Activated CD8-positive, alpha-beta memory T cell treated with anti-CD3 and anti-CD28 coated beads for 24 hours (primary cell): ENCODE results near the gene IL22RA1.

Source experiments
- DNase-seq: peaks from one replicate; pipeline ENCODE4 v3.0.0-alpha.2; 2020

The IL22RA1 gene, protein sequence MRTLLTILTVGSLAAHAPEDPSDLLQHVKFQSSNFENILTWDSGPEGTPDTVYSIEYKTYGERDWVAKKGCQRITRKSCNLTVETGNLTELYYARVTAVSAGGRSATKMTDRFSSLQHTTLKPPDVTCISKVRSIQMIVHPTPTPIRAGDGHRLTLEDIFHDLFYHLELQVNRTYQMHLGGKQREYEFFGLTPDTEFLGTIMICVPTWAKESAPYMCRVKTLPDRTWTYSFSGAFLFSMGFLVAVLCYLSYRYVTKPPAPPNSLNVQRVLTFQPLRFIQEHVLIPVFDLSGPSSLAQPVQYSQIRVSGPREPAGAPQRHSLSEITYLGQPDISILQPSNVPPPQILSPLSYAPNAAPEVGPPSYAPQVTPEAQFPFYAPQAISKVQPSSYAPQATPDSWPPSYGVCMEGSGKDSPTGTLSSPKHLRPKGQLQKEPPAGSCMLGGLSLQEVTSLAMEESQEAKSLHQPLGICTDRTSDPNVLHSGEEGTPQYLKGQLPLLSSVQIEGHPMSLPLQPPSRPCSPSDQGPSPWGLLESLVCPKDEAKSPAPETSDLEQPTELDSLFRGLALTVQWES

DNA sequence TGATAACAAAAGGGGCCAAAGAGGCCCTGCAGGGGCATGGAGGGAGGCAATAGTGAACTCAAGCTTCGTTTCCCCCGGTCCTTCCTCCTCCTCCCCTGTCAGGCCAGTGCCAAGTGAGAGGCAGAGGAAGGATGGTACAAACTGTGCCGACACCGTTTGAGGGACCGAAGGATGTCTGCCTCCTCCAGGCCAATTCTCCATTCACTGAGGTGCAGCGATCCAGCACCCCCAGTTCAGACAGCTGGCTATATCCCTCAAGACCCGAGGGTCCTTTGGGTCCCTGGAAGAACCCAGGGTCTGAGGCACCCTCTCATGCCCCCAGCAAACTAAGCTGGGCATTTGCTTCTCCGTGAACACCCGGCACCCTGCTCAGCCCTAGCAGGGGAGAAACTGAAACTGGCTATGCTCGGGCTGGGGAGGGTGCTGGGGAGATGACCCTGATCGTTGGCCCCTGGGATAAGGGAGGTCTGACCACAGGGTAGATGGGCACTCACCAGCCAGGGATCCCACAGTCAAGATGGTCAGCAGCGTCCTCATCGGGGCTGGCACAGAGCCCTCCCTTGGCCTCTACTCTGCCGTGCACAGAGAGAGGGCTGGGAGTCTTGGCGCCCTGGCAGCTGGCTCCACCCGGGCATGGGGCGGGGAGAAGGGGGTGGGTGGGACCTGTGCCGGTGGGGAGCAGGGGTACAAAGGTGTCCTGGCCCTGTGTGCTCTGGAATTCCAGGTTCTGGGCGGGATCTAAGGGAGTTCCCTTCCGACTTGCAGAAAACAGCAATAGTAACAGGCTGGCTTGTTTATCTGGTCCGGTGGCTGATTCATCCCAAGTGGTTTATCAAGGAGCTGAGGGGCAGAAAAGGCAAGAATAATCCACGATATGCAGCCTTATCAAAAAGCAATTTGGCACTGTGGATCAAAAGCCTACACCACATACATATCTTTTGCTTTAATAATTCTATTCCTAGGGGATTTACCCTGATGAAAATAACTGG, at the start of gene IL22RA1:
TSS of gene IL22RA1 (minus strand) at position 595 of the 989 bp plus-strand sequence. CDS start at position 537, 58 bp downstream.
- DNase-seq, result no peak

- DNase-seq, result no peak
These were observed 48.9 kb upstream of the IL22RA1 start for GRCh38 chr1:24191860-24192259.

GRCh38 chr1:24190983-24191461, 48.1 kb upstream of the IL22RA1 start:
- no peak for DNase-seq

GRCh38 chr1:24189528-24189927, 46.6 kb upstream of the IL22RA1 start:
- DNase-seq, result no peak

DNA sequence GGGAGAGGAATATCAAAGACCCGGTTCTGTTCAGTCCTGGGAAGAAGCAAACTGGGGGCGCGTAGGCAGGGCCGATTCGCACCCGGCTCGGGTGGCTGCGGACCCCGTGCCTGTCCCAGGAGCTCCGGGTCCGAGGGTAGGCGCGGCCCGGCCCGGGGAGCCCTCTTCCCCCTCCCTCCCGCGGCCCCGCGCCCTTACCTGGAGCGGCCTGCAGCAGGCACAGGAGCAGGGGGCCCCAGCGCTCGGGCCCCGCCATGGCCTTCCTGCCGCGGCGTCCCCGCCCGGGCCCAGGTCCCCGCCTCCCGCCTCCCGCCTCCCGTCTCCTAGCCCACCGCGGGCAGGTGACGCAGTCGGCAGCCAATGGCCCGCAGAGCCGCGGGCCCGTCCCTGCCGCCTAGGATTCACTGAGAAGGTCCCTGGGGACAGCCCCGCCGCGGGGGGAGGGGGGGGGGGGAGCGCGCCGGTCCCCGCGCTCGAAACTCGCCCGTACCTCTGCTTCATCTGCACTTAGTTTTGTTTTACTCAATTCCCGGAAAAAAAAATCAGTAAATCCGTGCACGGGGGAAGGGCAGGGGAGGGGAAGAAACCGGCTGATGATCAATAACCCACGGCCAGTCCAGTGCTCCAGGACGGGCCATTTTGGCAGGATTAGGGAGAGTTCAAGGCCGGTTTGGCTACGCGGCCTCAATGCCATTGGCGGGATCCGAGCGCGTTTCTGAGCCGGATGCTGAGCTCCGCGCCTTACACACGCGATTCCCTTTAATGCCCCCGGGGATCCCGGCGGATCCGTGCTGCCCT, 44.3 kb upstream of the IL22RA1 start, which contains the start of gene IFNLR1:
TSS of gene IFNLR1 (minus strand) at position 297 of the 798 bp plus-strand sequence. CDS start at position 256, 41 bp downstream.
- DNase-seq, result peak; percentile 87

- DNase-seq, result no peak
These were observed 43.7 kb upstream of the IL22RA1 start for GRCh38 chr1:24186711-24186992.

DNA sequence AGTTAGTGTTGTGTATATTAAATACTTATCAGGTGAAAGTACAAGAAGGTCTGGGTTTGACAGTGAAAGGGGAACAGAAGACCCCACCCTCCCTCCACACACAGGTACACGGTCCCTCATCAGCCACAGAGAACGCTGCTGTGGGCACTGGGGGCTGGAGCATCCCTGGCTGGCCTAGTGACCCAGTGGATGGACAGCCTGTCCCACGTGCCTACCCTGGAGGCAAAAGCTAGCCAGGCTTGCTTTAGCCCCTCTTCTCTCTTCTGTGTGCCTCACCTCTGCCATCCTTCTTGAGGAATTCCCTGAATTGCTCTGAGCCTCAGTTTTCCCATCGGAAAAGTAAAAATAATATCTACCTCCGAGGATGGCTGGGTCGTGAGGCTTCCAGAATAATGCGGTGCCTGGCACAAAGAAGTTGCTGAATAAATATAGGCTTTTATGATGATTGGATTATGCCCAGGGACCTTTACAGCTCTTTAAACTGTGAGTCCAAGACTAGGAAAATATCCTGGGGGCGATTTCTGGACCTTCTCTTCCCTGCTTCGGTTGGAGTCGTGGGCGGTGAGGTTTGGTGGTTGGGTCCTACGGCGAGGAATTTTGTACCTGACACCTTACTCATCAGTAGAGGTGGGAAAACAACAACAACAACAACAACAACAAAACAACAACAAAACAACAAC, 43.2 kb upstream of the IL22RA1 start:
- DNase-seq, result no peak

GRCh38 chr1:24185076-24185475, 42.1 kb upstream of the IL22RA1 start:
- DNase-seq, result no peak

DNA sequence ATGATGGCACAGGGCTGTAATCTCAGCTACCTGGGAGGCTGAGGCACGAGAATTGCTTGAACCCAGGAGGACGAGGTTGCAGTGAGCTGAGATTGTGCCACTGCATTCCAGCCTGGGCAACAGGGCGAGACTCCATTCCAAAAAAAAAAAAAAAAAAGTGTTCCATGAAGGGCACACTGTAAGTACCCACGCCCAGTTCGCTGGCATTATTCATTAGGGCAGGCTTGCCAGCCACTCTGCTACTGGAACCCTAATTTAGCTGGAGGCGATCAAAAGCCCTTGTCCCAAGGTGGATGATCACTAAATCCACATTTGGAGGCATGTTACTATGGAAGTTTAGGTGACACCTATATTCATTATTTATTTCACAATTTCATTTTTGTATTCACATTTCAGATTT, 39.1 kb upstream of the IL22RA1 start:
- DNase-seq, result no peak

DNA sequence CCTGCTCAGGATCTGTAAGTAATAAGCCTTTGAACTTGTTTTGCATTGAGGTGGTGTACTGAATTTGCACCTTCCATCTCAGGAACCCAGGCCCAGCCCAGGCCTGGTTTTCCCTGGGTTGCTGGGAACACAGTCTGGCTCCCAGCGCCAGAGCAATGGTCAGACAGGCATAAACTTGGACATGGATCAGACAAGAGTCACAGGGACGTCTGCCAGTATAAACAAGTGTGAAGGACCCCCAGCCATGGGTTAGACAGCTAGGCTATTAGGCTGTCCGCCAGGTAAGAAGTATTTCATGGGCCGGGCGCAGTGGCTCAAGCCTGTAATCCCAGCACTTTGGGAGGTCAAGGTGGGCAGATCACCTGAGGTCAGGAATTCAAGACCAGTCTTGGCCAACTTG, 38.7 kb upstream of the IL22RA1 start:
- no peak for DNase-seq

DNA sequence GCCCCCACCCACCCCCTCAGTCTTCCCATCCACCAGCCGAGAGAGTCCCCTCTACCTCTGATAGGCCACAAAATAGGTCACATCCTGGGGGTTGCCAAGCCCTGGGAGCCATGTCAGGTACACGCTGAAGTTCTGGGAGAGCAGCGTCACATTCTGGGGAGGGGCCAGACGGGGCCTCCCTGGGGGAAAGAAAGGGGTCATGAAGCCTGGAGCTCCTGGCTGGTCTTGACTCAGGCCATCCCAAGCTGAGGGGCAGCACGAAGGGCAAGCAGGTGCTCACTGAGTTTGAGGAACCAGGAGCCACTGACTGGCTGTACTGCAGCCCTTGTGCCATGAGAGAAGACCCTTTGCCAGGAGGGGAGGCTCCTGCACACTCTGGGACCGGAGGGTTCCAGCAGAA, 37.7 kb upstream of the IL22RA1 start:
- DNase-seq, result no peak

- no peak for DNase-seq
These were observed 36.4 kb upstream of the IL22RA1 start for GRCh38 chr1:24179251-24179840.

- DNase-seq, result no peak
These were observed 35.5 kb upstream of the IL22RA1 start for GRCh38 chr1:24178407-24178806.

DNA sequence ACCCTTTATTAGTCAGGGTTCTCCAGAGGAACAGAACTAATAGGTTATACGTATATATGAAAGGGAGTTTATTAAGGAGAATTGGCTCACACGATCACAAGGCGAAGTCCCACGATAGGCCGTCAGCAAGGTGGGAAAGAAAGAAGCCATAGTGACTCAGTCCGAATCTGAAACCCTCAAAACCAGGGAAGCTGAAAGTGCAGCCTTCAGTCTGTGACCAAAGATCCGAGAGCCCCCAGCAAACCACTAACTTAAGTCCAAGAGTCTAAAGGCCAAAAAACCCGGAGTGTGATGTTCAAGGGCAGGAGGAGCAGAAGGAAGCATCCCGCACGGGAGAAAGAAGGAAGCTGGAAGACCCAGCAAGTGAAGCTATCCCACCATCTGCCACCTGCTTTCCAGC, 34.2 kb upstream of the IL22RA1 start:
- DNase-seq, result no peak

DNA sequence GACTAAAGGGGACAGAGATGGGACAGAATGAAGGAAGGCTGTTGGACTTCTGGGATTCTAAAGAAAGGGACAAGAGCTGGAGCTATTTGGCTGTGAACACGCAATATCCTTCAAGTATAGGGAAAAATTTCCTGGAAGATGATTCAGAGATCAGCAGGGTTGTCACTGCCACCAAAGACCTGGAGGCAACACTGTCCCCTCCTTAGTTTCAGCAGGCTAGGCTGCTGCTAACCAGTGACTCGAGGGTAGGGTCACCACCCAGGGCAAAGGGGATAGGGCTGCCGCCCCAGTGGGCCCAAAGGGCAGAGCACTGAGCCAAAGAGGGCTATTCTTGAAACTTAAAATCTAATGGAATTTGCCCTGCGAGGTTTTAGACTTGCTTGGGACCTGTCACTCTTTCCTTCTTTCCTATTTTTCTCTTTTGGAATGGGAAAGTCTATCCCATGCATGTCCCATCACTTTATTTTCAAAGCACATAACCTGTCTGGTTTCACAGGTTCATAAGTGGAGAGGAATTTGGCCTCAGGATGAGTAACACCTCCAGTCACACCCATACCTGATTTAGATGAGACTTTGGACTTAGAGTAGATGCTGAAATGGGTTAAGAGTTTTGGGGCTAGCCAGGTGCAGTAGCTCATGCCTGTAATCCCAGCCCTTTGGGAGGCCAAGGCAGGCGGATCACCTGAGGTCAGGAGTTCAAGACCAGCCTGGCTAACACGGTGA, 32.3 kb upstream of the IL22RA1 start:
- no peak for DNase-seq

GRCh38 chr1:24173638-24174575, 31.0 kb upstream of the IL22RA1 start:
- DNase-seq, result no peak

DNA sequence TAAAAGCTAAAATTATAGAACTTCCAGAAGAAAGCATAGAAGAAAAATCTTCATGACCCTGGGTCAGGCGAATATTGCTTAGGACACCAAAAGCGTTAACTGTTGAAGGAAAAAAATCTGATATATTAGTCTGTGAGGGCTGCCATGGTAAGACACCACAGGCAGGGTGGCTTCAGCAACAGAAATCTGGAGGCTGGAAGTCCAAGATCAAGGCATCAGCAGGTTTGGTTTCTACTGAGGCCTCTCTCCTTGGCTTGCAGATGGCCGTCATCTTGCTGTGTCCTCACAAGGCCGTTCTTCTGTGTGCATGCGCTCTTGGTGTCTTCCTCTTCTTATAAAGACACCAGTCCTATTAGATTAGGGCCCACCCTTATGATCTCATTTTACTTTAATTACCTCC, 29.7 kb upstream of the IL22RA1 start:
- DNase-seq, result no peak

DNA sequence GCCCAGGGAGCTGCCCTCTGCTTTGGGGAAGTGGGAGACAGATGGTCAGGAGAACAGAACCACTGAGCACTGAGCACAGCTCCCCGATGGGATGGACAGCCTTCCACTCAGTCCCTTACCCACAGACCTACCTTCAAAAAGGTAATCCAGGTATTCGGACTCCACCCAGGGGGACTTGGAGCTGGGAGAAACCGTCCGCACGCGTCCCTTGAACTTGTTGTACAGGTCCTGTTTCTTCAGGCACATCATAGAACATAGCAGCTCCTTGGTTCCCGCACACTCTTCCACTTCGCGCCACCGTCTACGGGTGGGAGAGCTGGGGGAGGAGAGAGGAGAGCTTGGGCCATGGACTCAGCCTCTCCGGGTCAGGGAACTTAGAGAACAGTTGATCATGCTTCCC, 26.3 kb upstream of the IL22RA1 start:
- no peak for DNase-seq

- no peak for DNase-seq
These were observed 25.3 kb upstream of the IL22RA1 start for GRCh38 chr1:24168245-24168644.

DNA sequence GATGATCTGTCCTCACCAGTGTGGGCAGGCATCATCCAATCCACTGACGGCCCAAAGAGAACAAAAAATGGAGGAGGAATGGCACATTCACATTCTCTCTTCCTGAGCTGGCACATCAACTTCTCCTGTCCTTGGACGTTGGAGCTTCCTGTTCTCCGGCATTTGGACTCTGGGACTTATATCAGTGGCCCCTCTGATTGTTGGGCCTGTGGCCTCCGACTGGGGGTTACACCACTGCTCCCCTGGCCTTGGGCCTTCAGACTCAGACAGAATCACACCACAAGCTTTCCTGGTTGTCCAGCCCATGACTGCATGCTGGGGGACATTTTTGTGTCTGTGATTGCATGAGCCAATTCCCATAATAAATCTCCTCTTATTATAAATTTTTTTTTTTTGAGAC, 24.1 kb upstream of the IL22RA1 start:
- DNase-seq, result no peak
